GM12892 (cell line): ENCODE results near the gene SORCS2.

Source experiments
- POLR2A ChIP-seq: IDR thresholded peaks from 2 replicates; pipeline ENCODE4 v1.6.1; 2011; ENCODE audit warnings: low read depth, low read length, control low read depth
- POLR2AphosphoS5 ChIP-seq: IDR thresholded peaks from 2 replicates; pipeline ENCODE4 v1.6.1; 2011; ENCODE audit warnings: low read depth, low read length, control low read depth
- TAF1 ChIP-seq: IDR thresholded peaks from 2 replicates; pipeline ENCODE4 v1.6.1; 2011; ENCODE audit warnings: low read depth, mild to moderate bottlenecking, control low read depth, low read length, borderline replicate concordance

DNA sequence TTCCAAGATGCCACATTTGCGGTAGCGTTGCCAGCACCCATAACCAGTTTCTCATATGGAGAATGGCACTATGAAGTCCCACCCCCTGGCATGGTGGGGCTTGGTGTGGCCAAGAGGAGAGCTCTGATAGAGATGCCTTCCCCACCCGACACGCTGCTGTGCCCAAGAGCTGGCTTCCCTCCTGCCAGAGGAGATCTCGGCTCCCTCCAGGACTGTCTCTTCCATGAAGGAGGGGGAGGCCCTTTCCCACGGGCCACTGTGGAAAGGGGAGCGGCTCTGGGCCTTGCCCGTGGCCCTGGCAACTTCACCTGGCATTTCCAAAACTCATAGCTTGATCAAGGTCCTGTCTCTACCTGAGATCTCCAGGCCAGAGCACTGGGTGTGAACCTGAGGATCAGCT, 459.7 kb downstream of the SORCS2 start:
- TF ChIP-seq POLR2AphosphoS5 (no peak), TAF1 (no peak), POLR2A (no peak)
